RPMI7951 (cell line): ENCODE measurements around the gene ADSS2. TPM values are rescaled to one million over a fixed set of nuclear protein-coding genes. Genes with fewer than 3 reads are reported as not detected.
"Not testable (repeated sequence)": the region's sequence is repeated elsewhere in the genome, so short reads cannot be mapped to it uniquely, and the experiment has no call there.

Experiments
- DNase-seq: peaks from one replicate; pipeline ENCODE4 v3.0.0-alpha.2; 2012; ENCODE audit warnings: low read depth
- total RNA-seq: library from RNA; depleted of rRNA; stranded (reverse); fragments of >200 nt; shearing (Covaris generic); gene quantifications from 2 replicates; pipeline ENCODE4 v1.2.3, GENCODE V29; 2014; rRNA removed

The ADSS2 gene
- total RNA-seq, 1 experiment from 2014 or later = 40.6 TPM

DNA sequence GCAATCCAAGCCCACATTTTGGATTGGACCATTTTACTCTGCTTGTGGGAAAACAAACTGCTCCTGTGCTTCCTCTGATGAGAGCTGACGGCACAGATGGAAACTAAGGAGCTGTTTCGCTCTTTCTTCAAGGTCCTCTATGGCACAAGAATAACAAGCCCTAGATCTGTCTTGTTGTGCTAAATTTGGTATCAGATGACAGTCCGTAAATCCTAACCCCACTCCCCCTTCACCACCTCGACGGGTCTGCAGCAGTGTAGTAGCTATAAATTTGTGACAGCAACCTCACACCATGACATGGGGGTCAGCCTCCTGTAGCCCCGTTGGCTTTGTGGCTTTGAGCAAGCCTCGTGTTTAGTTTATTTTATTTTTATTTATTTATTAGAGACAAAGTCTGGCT, 85.9 kb downstream of the ADSS2 start:
- no peak for DNase-seq

GRCh38 chr1:244365262-244365661, 86.4 kb downstream of the ADSS2 start:
- not testable (repeated sequence) for DNase-seq

DNA sequence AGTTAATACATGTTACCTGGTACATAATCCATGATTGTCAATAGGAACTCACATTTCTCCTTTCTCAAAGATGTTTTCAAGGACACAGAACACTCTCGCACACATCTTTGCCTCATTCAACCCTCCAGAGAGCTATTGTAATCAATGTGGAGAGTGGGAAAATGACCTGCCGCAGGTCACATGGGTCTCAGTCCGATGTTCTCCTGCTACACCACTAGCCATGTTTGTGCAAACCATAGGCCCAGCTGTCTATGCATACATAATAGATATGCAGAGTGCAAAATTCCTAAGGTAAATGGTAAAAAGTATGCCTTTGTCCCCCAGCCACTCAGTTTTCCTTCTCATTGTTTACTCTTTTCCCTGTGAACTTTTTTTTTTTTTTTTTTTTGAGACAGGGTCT, 89.2 kb downstream of the ADSS2 start:
- no peak for DNase-seq

GRCh38 chr1:244361764-244362473, 89.8 kb downstream of the ADSS2 start:
- DNase-seq = peak; percentile 21

Other genes starting within 250 kb of the ADSS2 start
- under 0.01 and 0.29 TPM in 2 replicates for gene CATSPERE, start 9.4 kb upstream of the ADSS2 start, total RNA-seq
- gene DESI2, start 201.2 kb upstream of the ADSS2 start, total RNA-seq = 66.2 and 71.4 TPM in 2 replicates